H1 (cell line): ENCODE data around the gene PCDHGB1. TPM values are rescaled to one million over a fixed set of nuclear protein-coding genes. Genes with fewer than 3 reads are reported as not detected.

Experiments
- CTCF ChIA-PET: fragments of 300-600 bp; sonication (Branson Sonifier 250); formaldehyde crosslinking; loops from one replicate; lab custom pipeline; 2021; ENCODE audit not compliant: partially characterized antibody; lab: Charles Lee
- POLR2A ChIA-PET: fragments of 300-600 bp; sonication (Branson Sonifier 250); formaldehyde crosslinking; loops from one replicate; lab custom pipeline; 2021; ENCODE audit warnings: inconsistent platforms; ENCODE audit not compliant: partially characterized antibody; lab: Charles Lee
- DNase-seq, 2 experiments: peaks; one replicate each; pipeline versions ENCODE4 v3.0.0 to v3.0.0-alpha.2; 2010 to 2022; ENCODE audit warnings: low spot score in 2 of 2, low read depth in 1 of 2, mixed read lengths in 1 of 2
- FAIRE-seq: peaks from 2 replicates; lab custom pipeline; 2011; peaks lifted over from hg19 to GRCh38; lab: Jason Lieb, UNC
- H2AFZ ChIP-seq: 2 replicates; pipeline ENCODE4 v1.8.1; 2012; ENCODE audit warnings: low read length, inconsistent platforms
- H2AK5ac ChIP-seq: 2 replicates; pipeline ENCODE4 v1.6.1; 2013; ENCODE audit warnings: low read depth, low read length
- H2BK120ac ChIP-seq: replicated peaks from 2 replicates; pipeline ENCODE3; 2013; ENCODE audit warnings: low read depth, low read length, inconsistent platforms
- H2BK12ac ChIP-seq: 2 replicates; pipeline ENCODE4 v1.6.1; 2013; ENCODE audit warnings: low read depth, low read length
- H2BK15ac ChIP-seq: 2 replicates; pipeline ENCODE4 v1.6.1; 2013; ENCODE audit warnings: low read length
- H2BK20ac ChIP-seq: 2 replicates; pipeline ENCODE4 v1.6.1; 2013; ENCODE audit warnings: low read length
- H2BK5ac ChIP-seq: 2 replicates; pipeline ENCODE4 v1.6.1; 2013; ENCODE audit warnings: low read depth, low read length
- H3K14ac ChIP-seq: 2 replicates; pipeline ENCODE4 v1.6.1; 2013; ENCODE audit warnings: inconsistent platforms; ENCODE audit not compliant: insufficient read length
- H3K18ac ChIP-seq: 2 replicates; pipeline ENCODE4 v1.6.1; 2013; ENCODE audit warnings: low read length; ENCODE audit errors: extremely low read depth
- H3K23ac ChIP-seq: 2 replicates; pipeline ENCODE4 v1.6.1; 2013; ENCODE audit warnings: inconsistent platforms; ENCODE audit not compliant: insufficient read length
- H3K23me2 ChIP-seq: 2 replicates; pipeline ENCODE4 v1.6.1; 2013; ENCODE audit warnings: low read depth, low read length
- H3K27ac ChIP-seq: 2 replicates; pipeline ENCODE4 v1.6.1; 2011; ENCODE audit warnings: low read depth, low read length, inconsistent platforms
- H3K27me3 ChIP-seq, 4 experiments: replicated peaks in 1 of 4; 1 replicate in 1 of 4; 2 replicates in 3 of 4; pipeline versions ENCODE4 v1.6.1 to v1.8.1; 2011 to 2013; ENCODE audit warnings: low read length in 3 of 4, mild to moderate bottlenecking in 3 of 4, inconsistent platforms in 2 of 4, mixed read lengths in 2 of 4, moderate library complexity in 1 of 4; ENCODE audit not compliant: control insufficient read depth in 3 of 4, insufficient read depth in 3 of 4; ENCODE audit errors: extremely low read depth in 1 of 4
- H3K36me3 ChIP-seq, 4 experiments: 2 replicates each; pipeline versions ENCODE4 v1.6.1 to v1.8.1; 2011 to 2013; ENCODE audit warnings: mild to moderate bottlenecking in 4 of 4, low read length in 3 of 4, moderate library complexity in 2 of 4, control low read depth in 1 of 4, inconsistent platforms in 1 of 4; ENCODE audit not compliant: insufficient read depth in 4 of 4, control insufficient read depth in 2 of 4
- H3K4ac ChIP-seq: replicated peaks from 2 replicates; pipeline ENCODE3; 2013; ENCODE audit warnings: low read length, low read depth, mixed read lengths, inconsistent platforms; ENCODE audit not compliant: insufficient read length
- H3K4me1 ChIP-seq, 4 experiments: replicated peaks in 1 of 4; 1 replicate in 1 of 4; 2 replicates in 3 of 4; pipeline versions ENCODE4 v1.6.1 to v1.8.1; 2011 to 2013; ENCODE audit warnings: low read length in 3 of 4, inconsistent platforms in 2 of 4, mixed read lengths in 1 of 4; ENCODE audit not compliant: insufficient read depth in 4 of 4, control insufficient read depth in 3 of 4
- H3K4me2 ChIP-seq, 2 experiments: 2 replicates each; pipeline versions ENCODE4 v1.6.1 to v1.8.1; 2011 to 2013; ENCODE audit warnings: low read depth in 2 of 2, low read length in 2 of 2, control low read depth in 1 of 2, inconsistent platforms in 1 of 2, mild to moderate bottlenecking in 1 of 2; ENCODE audit not compliant: insufficient read depth in 1 of 2
- H3K4me3 ChIP-seq, 4 experiments: fragments of 200-600, 300-600 bp in 1 of 4; sonication (generic), shearing (Covaris generic), sonication (Bioruptor Twin) in 1 of 4; 2 replicates each; pipeline versions ENCODE4 v1.5.1 to v1.8.1; 2011 to 2016; ENCODE audit warnings: low read length in 4 of 4, low read depth in 3 of 4, control low read depth in 2 of 4, inconsistent platforms in 2 of 4, mild to moderate bottlenecking in 2 of 4, mixed read lengths in 1 of 4, moderate library complexity in 1 of 4; ENCODE audit not compliant: insufficient read depth in 2 of 4; ENCODE audit errors: extremely low read depth in 1 of 4
- H3K56ac ChIP-seq: replicated peaks from 2 replicates; pipeline ENCODE3; 2013; ENCODE audit warnings: low read depth, mild to moderate bottlenecking, mixed read lengths, low read length, inconsistent platforms; ENCODE audit not compliant: insufficient read length
- H3K79me1 ChIP-seq: 2 replicates; pipeline ENCODE4 v1.6.1; 2013; ENCODE audit warnings: low read depth, low read length, control low read depth
- H3K79me2 ChIP-seq, 2 experiments: 2 replicates each; pipeline versions ENCODE4 v1.6.1 to v1.8.1; 2012 to 2013; ENCODE audit warnings: low read length in 2 of 2, mild to moderate bottlenecking in 2 of 2, inconsistent platforms in 1 of 2; ENCODE audit not compliant: insufficient read depth in 2 of 2, control insufficient read depth in 1 of 2
- H3K9ac ChIP-seq, 4 experiments: replicated peaks in 1 of 4; 1 replicate in 1 of 4; 2 replicates in 3 of 4; pipeline versions ENCODE4 v1.6.1 to v1.8.1; 2011 to 2013; ENCODE audit warnings: low read depth in 3 of 4, low read length in 3 of 4, control low read depth in 2 of 4, mild to moderate bottlenecking in 2 of 4, moderate library complexity in 2 of 4, inconsistent platforms in 1 of 4; ENCODE audit errors: extremely low read depth in 1 of 4
- H3K9me3 ChIP-seq, 2 experiments: 2 replicates each; pipeline versions ENCODE4 v1.6.1 to v1.8.1; 2012 to 2013; ENCODE audit warnings: mild to moderate bottlenecking in 2 of 2, moderate library complexity in 2 of 2, control low read depth in 1 of 2, inconsistent platforms in 1 of 2, low read depth in 1 of 2, low read length in 1 of 2, mixed read lengths in 1 of 2; ENCODE audit not compliant: insufficient read depth in 2 of 2
- H4K20me1 ChIP-seq, 2 experiments: replicated peaks in 1 of 2; 2 replicates each; pipeline versions ENCODE3 to v1.8.1; 2011 to 2013; ENCODE audit warnings: inconsistent platforms in 2 of 2, low read length in 2 of 2, mild to moderate bottlenecking in 1 of 2; ENCODE audit not compliant: insufficient read depth in 2 of 2, control insufficient read depth in 1 of 2
- H4K5ac ChIP-seq: 2 replicates; pipeline ENCODE4 v1.6.1; 2013; ENCODE audit warnings: low read length, low read depth, mixed read lengths, inconsistent platforms; ENCODE audit not compliant: insufficient read length
- H4K8ac ChIP-seq: 2 replicates; pipeline ENCODE4 v1.8.0; 2013; ENCODE audit warnings: mild to moderate bottlenecking, moderate library complexity, low read length, inconsistent platforms; ENCODE audit not compliant: insufficient read depth; ENCODE audit errors: extremely low read depth
- H4K91ac ChIP-seq: replicated peaks from 2 replicates; pipeline ENCODE3; 2013; ENCODE audit warnings: low read length, mixed read lengths, inconsistent platforms; ENCODE audit not compliant: insufficient read length
- HDAC6 ChIP-seq: IDR thresholded peaks from one replicate; pipeline ENCODE4 v1.7.1; 2012; ENCODE audit warnings: low read depth, mild to moderate bottlenecking, inconsistent platforms, low read length, moderate library complexity
- RBBP5 ChIP-seq: IDR thresholded peaks from 2 replicates; pipeline ENCODE4 v1.7.1; 2012; ENCODE audit warnings: low read depth, mild to moderate bottlenecking, inconsistent platforms, low read length, moderate library complexity, borderline replicate concordance
- SUZ12 ChIP-seq: fragments of 200-600 bp; sonication (generic); IDR thresholded peaks from 2 replicates; pipeline ENCODE4 v1.6.1; 2012; ENCODE audit warnings: mild to moderate bottlenecking, inconsistent platforms, low read length, moderate library complexity, mixed read lengths
- ZNF274 ChIP-seq: IDR thresholded peaks from 2 replicates; pipeline ENCODE4 v1.7.0; 2012; ENCODE audit warnings: low read length, borderline replicate concordance; ENCODE audit errors: extremely low read depth
- WGBS, 2 experiments: shearing (Covaris generic) in 1 of 2; methylation state at CpG; one replicate each; pipeline versions ENCODE4 v1.1.6 to v1.1.7; 2013 to 2015; ENCODE audit warnings: low lambda C conversion rate in 2 of 2, mixed read lengths in 2 of 2, inconsistent platforms in 1 of 2, low coverage in 1 of 2, missing lambda C conversion rate in 1 of 2; ENCODE audit not compliant: insufficient replicate concordance in 2 of 2, insufficient coverage in 1 of 2, insufficient read length in 1 of 2; ENCODE audit errors: extremely low coverage in 1 of 2, missing lambda C conversion rate in 1 of 2; 5-methylcytosine and 5-hydroxymethylcytosine counted together
- polyA plus RNA-seq, 7 experiments: library from polyadenylated mRNA; depleted of rRNA in 3 of 7; stranded (reverse) in 5 of 7; unstranded in 2 of 7; fragments of >200 nt in 5 of 7; fragments of 200-250 nt in 2 of 7; gene quantifications; 1 replicate in 5 of 7; 2 replicates in 1 of 7; 4 replicates in 1 of 7; pipeline versions ENCODE4 v1.2.1 to v1.2.3, GENCODE V29; 2011 to 2013; ENCODE audit warnings: missing spikeins in 2 of 7, mixed read lengths in 2 of 7
- total RNA-seq: library from RNA; stranded (reverse); fragmentation: NEBNext Ultra II Directional; extraction: Animal tissue kit (Norgen Biotek cat#: 25700); gene quantifications from 2 replicates; pipeline ENCODE4 v1.2.1, GENCODE V29; 2021

Gene PCDHGB1
- total and polyA plus RNA-seq, 2 of the 8 experiments (the other 6 are each of a cell fraction or from before 2014, with no cell fraction given): 1.3 to 2.8 TPM

GRCh38 chr5:141371572-141372475 is 21.9 kb downstream of the PCDHGB1 start:
- H2AFZ ChIP-seq: no peak overlapping the region
- H2BK120ac ChIP-seq: no peak overlapping the region
- DNase-seq: no peak
- H3K18ac ChIP-seq: no peak overlapping the region
- TF ChIP-seq RBBP5 (no peak), SUZ12 (no peak), ZNF274 (no peak), HDAC6 (no peak)
- no peak overlapping the region for H3K27ac ChIP-seq
- no peak overlapping the region for H2BK12ac ChIP-seq
- H3K79me2 ChIP-seq: no peaks in the 10 kb centered on the region
- no peaks in the 10 kb centered on the region for H3K79me1 ChIP-seq
- H3K4ac ChIP-seq: no peak overlapping the region
- H3K4me3 ChIP-seq: no peak overlapping the region
- no peak overlapping the region for H4K8ac ChIP-seq
- no peak overlapping the region for H4K5ac ChIP-seq
- H3K4me1 ChIP-seq: no peaks in the 10 kb centered on the region
- FAIRE-seq: no peak
- POLR2A ChIA-PET: no interaction called here
- no peak overlapping the region for H2BK20ac ChIP-seq
- H3K23me2 ChIP-seq: no peaks in the 10 kb centered on the region
- H3K9me3 ChIP-seq: peaks cover 36 to 54% of the 10 kb centered on the region in 2 experiments; a peak in 3 of 4 replicates
- H2BK5ac ChIP-seq: no peak overlapping the region
- no peak overlapping the region for H3K4me2 ChIP-seq
- H3K27me3 ChIP-seq: no peaks in the 10 kb centered on the region
- CTCF ChIA-PET: interaction anchor here (0.7 to 3.7 kb wide), 21 partner anchors 9 to 256 kb away, joined by 3 to 27 read pairs (median 5); partner anchors contain the start of genes PCDHB10, PCDHB11, PCDHB9 and PCDHGA10
- H2BK15ac ChIP-seq: no peak overlapping the region
- H4K91ac ChIP-seq: no peak overlapping the region
- H3K14ac ChIP-seq: no peak overlapping the region
- H2AK5ac ChIP-seq: no peak overlapping the region
- peaks cover 0 to 3% (median 0%) of the 10 kb centered on the region in 4 experiments; a peak in 2 of 8 replicates for H3K36me3 ChIP-seq
- H3K23ac ChIP-seq: no peak overlapping the region
- H3K9ac ChIP-seq: no peak overlapping the region
- 95% methylated on average over 55 of the region's 69 CpGs; no CpG with 5 or more reads in 1 of the 2 experiments for WGBS, 2 experiments
- no peak overlapping the region for H3K56ac ChIP-seq
- no peaks in the 10 kb centered on the region for H4K20me1 ChIP-seq
